22Rv1 (cell line): Measurements from ENCODE around the gene DCBLD2.

Source experiments
- CTCF ChIP-seq: fragments of 450-650 bp; IDR thresholded peaks from 2 replicates; pipeline ENCODE4 v1.5.1; 2017; ENCODE audit warnings: mild to moderate bottlenecking
- ZFX ChIP-seq: fragments of 450-650 bp; IDR thresholded peaks from 2 replicates; pipeline ENCODE4 v1.6.1; 2017; ENCODE audit warnings: antibody characterized with exemption, borderline replicate concordance

- TF ChIP-seq CTCF = peak; percentile 69
- TF ChIP-seq ZFX = no peak
Observed at GRCh38 chr3:98817547-98818041, 83.9 kb downstream of the DCBLD2 start.
